Esophagus mucosa (tissue), 1 donor: ENCODE data around the gene DHX34. TPM values are rescaled to one million over a fixed set of nuclear protein-coding genes. Genes with fewer than 3 reads are reported as not detected.

Experiments
- ATAC-seq: fragments of 200-7000 bp; cut with Tn5 transposase; one replicate; pipeline ENCODE4 v1.9.1; 2020
- total RNA-seq: library from RNA; stranded (reverse); gene quantifications from one replicate; pipeline ENCODE4 v1.2.4, GENCODE V29; 2023
- donor health status: DM: yes; HTN: yes; CAD: no.

DHX34 gene
- total RNA-seq, 1 donor from 2014 or later: 7.9 TPM

GRCh38 chr19:47418692-47419029, 69.5 kb downstream of the DHX34 start:
- ATAC-seq: no peak

GRCh38 chr19:47419030-47419783, 70.1 kb downstream of the DHX34 start, which contains the start of gene MEIS3:
Gene MEIS3, minus strand, starts transcription at chr19:47419527. Its CDS starts 446 bp downstream, at chr19:47419081.
- no peak for ATAC-seq

- ATAC-seq: no peak
These were observed 70.7 kb downstream of the DHX34 start for GRCh38 chr19:47419789-47420188.

- ATAC-seq: no peak
These were observed 72.2 kb downstream of the DHX34 start for GRCh38 chr19:47421244-47421786.

- no peak for ATAC-seq
These were observed 72.8 kb downstream of the DHX34 start for GRCh38 chr19:47421844-47422395.

GRCh38 chr19:47422417-47423163, 73.5 kb downstream of the DHX34 start:
- ATAC-seq: no peak

GRCh38 chr19:47423203-47423882, 74.2 kb downstream of the DHX34 start:
- no peak for ATAC-seq

GRCh38 chr19:47427241-47428176, 78.4 kb downstream of the DHX34 start:
- ATAC-seq: peak; percentile 67

- ATAC-seq: peak; percentile 80
These were observed 79.2 kb downstream of the DHX34 start for GRCh38 chr19:47428177-47428894.

GRCh38 chr19:47429140-47429793, 80.2 kb downstream of the DHX34 start:
- no peak for ATAC-seq

- peak; percentile 81 for ATAC-seq
These were observed 81.1 kb downstream of the DHX34 start for GRCh38 chr19:47430041-47430802.

GRCh38 chr19:47432091-47432490, 83.0 kb downstream of the DHX34 start:
- no peak for ATAC-seq

Other genes with a start within 250 kb of the DHX34 start
- gene ZC3H4, start 235.5 kb upstream of the DHX34 start, total RNA-seq: 28.1 TPM
- 53.2 TPM for gene SAE1, start 218.5 kb upstream of the DHX34 start, total RNA-seq
- gene BBC3, start 118.1 kb upstream of the DHX34 start, total RNA-seq: 1.6 TPM
- gene CCDC9, start 92.8 kb upstream of the DHX34 start, total RNA-seq: 14.6 TPM
- gene INAFM1, start 74.4 kb upstream of the DHX34 start, total RNA-seq: 7.3 TPM
- 1.1 TPM for gene C5AR1, start 39.5 kb upstream of the DHX34 start, total RNA-seq
- gene C5AR2, start 17.1 kb upstream of the DHX34 start, total RNA-seq: 1.7 TPM
- gene MEIS3, start 70.2 kb downstream of the DHX34 start, total RNA-seq: 0.64 TPM
- 0.12 TPM for gene SLC8A2, start 122.6 kb downstream of the DHX34 start, total RNA-seq
- 9.8 TPM for gene KPTN, start 134.9 kb downstream of the DHX34 start, total RNA-seq
- 96.2 TPM for gene NAPA, start 165.7 kb downstream of the DHX34 start, total RNA-seq
- 0.08 TPM for gene ZNF541, start 223.8 kb downstream of the DHX34 start, total RNA-seq